Panc1 (cell line): Measurements from ENCODE around the gene LITAFD.

Experiments used
- POLR2AphosphoS5 ChIP-seq: IDR thresholded peaks from 2 replicates; pipeline ENCODE4 v1.6.1; 2012; ENCODE audit warnings: mild to moderate bottlenecking, low read depth, low read length, moderate library complexity
- TF ChIP-seq, protein P1 (sequence below): fragments of 450-650 bp; IDR thresholded peaks from 2 replicates; pipeline ENCODE4 v1.5.1; 2017; ENCODE audit warnings: mild to moderate bottlenecking

DNA sequence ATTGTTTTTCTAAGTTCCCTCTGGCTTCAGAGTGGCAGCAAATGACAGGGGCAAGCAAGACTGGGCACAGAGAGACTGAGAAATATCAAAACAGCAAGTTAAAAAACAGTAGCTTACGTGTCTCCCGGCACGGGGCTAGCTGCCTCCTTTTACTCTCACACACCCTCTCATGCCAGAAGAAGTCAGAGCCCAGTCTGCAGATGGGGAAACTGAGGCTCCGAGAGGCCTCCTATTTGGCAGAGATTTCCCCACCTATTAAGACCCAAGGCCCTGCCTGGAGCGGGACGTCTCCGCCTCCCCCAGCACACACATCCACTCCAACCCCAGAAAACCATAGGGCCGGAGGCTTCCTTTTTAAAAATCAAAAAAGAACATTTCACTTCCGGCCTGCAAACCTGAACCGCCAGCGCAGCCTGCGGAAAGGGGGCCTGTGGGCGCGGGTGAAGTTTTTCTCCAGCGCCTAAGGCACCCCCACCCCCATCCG is 14.2 kb upstream of the LITAFD start:
- TF ChIP-seq, protein P1, sequence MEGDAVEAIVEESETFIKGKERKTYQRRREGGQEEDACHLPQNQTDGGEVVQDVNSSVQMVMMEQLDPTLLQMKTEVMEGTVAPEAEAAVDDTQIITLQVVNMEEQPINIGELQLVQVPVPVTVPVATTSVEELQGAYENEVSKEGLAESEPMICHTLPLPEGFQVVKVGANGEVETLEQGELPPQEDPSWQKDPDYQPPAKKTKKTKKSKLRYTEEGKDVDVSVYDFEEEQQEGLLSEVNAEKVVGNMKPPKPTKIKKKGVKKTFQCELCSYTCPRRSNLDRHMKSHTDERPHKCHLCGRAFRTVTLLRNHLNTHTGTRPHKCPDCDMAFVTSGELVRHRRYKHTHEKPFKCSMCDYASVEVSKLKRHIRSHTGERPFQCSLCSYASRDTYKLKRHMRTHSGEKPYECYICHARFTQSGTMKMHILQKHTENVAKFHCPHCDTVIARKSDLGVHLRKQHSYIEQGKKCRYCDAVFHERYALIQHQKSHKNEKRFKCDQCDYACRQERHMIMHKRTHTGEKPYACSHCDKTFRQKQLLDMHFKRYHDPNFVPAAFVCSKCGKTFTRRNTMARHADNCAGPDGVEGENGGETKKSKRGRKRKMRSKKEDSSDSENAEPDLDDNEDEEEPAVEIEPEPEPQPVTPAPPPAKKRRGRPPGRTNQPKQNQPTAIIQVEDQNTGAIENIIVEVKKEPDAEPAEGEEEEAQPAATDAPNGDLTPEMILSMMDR = no peak
- TF ChIP-seq POLR2AphosphoS5 = no peak
